HG03108 (cell line): ENCODE measurements around the gene AGBL1.
"Not testable (repeated sequence)": the region's sequence is repeated elsewhere in the genome, so short reads cannot be mapped to it uniquely, and the experiment has no call there.

Source experiments
- ATAC-seq: cut with Tn5 transposase; IDR thresholded peaks from one replicate; pipeline ENCODE4 v1.9.1; 2021; ENCODE audit warnings: moderate library complexity; ENCODE audit not compliant: unreplicated experiment

The AGBL1 gene

GRCh38 chr15:86392874-86393273 is 313.2 kb downstream of the AGBL1 start:
- ATAC-seq: no peak

GRCh38 chr15:86394866-86395265 is 315.2 kb downstream of the AGBL1 start:
- ATAC-seq: no peak

GRCh38 chr15:86399041-86399954 is 319.6 kb downstream of the AGBL1 start:
- ATAC-seq: no peak

- ATAC-seq: no peak
Observed at GRCh38 chr15:86403221-86403620, 323.6 kb downstream of the AGBL1 start.

- ATAC-seq: no peak
Observed at GRCh38 chr15:86403914-86404583, 324.4 kb downstream of the AGBL1 start.

- ATAC-seq: no peak
Observed at GRCh38 chr15:86408261-86408660, 328.6 kb downstream of the AGBL1 start.

GRCh38 chr15:86411916-86412315 is 332.2 kb downstream of the AGBL1 start:
- no peak for ATAC-seq

GRCh38 chr15:86413191-86413590 is 333.5 kb downstream of the AGBL1 start:
- ATAC-seq: no peak

- ATAC-seq: no peak
Observed at GRCh38 chr15:86425746-86426145, 346.1 kb downstream of the AGBL1 start.

GRCh38 chr15:86432861-86433260 is 353.2 kb downstream of the AGBL1 start:
- no peak for ATAC-seq

- no peak for ATAC-seq
Observed at GRCh38 chr15:86433983-86434382, 354.3 kb downstream of the AGBL1 start.

- ATAC-seq: no peak
Observed at GRCh38 chr15:86439614-86440013, 359.9 kb downstream of the AGBL1 start.

GRCh38 chr15:86444527-86444926 is 364.9 kb downstream of the AGBL1 start:
- no peak for ATAC-seq

GRCh38 chr15:86445579-86446252 is 366.0 kb downstream of the AGBL1 start:
- no peak for ATAC-seq

- ATAC-seq: no peak
Observed at GRCh38 chr15:86446253-86446640, 366.6 kb downstream of the AGBL1 start.

GRCh38 chr15:86465470-86466039 is 385.9 kb downstream of the AGBL1 start:
- not testable (repeated sequence) for ATAC-seq

- ATAC-seq: no peak
Observed at GRCh38 chr15:86481720-86482119, 402.0 kb downstream of the AGBL1 start.

- no peak for ATAC-seq
Observed at GRCh38 chr15:86483936-86484335, 404.3 kb downstream of the AGBL1 start.

GRCh38 chr15:86488046-86488445 is 408.4 kb downstream of the AGBL1 start:
- ATAC-seq: no peak

GRCh38 chr15:86489981-86490380 is 410.3 kb downstream of the AGBL1 start:
- ATAC-seq: no peak

GRCh38 chr15:86491118-86491517 is 411.4 kb downstream of the AGBL1 start:
- no peak for ATAC-seq
